SU-DHL-6 (cell line): Measurements from ENCODE around the gene SLC17A9.

Experiments
- CTCF ChIP-seq: fragments of 200-600 bp; sonication (generic); IDR thresholded peaks from one replicate; pipeline ENCODE4 v1.5.1; 2017; ENCODE audit warnings: antibody characterized with exemption, mild to moderate bottlenecking, low read length, moderate library complexity; ENCODE audit not compliant: insufficient read depth, poor library complexity, severe bottlenecking
- EZH2phosphoT487 ChIP-seq: fragments of 200-600 bp; sonication (generic), shearing (Covaris generic); conservative IDR thresholded peaks from 2 replicates; pipeline ENCODE4 v1.6.1; 2018; ENCODE audit warnings: mild to moderate bottlenecking, antibody characterized with exemption, low read length, moderate library complexity, mixed read lengths

GRCh38 chr20:63013207-63013606, 60.7 kb downstream of the SLC17A9 start:
- TF ChIP-seq EZH2phosphoT487 (no peak), CTCF (no peak)
